Naive B cell (primary cell): Measurements from ENCODE around the gene RTN4R. TPM values are rescaled to one million over a fixed set of nuclear protein-coding genes. Genes with fewer than 3 reads are reported as not detected.
A peak's percentile ranks its signal among the peaks of the same experiment; 100 is the strongest.
"Not testable (repeated sequence)": the region's sequence is repeated elsewhere in the genome, so short reads cannot be mapped to it uniquely, and the experiment has no call there.

Experiments used
- ATAC-seq, 2 donors: fragments of 150-1000 bp; cut with Tn5 transposase; 2 replicates each; pipeline ENCODE4 v1.10.0; 2021; ENCODE audit warnings: low read depth in 2 of 2, mild to moderate bottlenecking in 2 of 2, moderate library complexity in 2 of 2
- DNase-seq: peaks from one replicate; pipeline ENCODE4 v3.0.0; 2022
- H3K27ac Mint-ChIP-seq, 6 donors: one replicate each; pipeline ENCODE4 v1.8.0; 2020 to 2022; ENCODE audit warnings: mild to moderate bottlenecking in 6 of 6, mixed read lengths in 6 of 6, moderate library complexity in 5 of 6, inconsistent platforms in 2 of 6
- H3K27me3 Mint-ChIP-seq, 3 donors: one replicate each; pipeline ENCODE4 v1.8.0; 2021 to 2022; ENCODE audit warnings: mixed read lengths in 3 of 3, mild to moderate bottlenecking in 1 of 3
- H3K36me3 Mint-ChIP-seq, 2 donors: one replicate each; pipeline ENCODE4 v1.8.0; 2020 to 2022; ENCODE audit warnings: mixed read lengths in 2 of 2, inconsistent platforms in 1 of 2, mild to moderate bottlenecking in 1 of 2
- H3K4me1 Mint-ChIP-seq, 3 donors: one replicate each; pipeline ENCODE4 v1.8.0; 2020 to 2022; ENCODE audit warnings: mixed read lengths in 3 of 3, inconsistent platforms in 1 of 3, mild to moderate bottlenecking in 1 of 3, moderate library complexity in 1 of 3
- H3K4me3 Mint-ChIP-seq, 8 donors: one replicate each; pipeline ENCODE4 v1.8.0; 2020 to 2022; ENCODE audit warnings: mild to moderate bottlenecking in 8 of 8, mixed read lengths in 8 of 8, moderate library complexity in 8 of 8, inconsistent platforms in 2 of 8
- H3K9me3 Mint-ChIP-seq, 7 donors: one replicate each; pipeline ENCODE4 v1.8.0; 2020 to 2022; ENCODE audit warnings: mixed read lengths in 7 of 7, mild to moderate bottlenecking in 5 of 7, inconsistent platforms in 2 of 7, moderate library complexity in 1 of 7
- polyA plus RNA-seq, 6 donors: library from polyadenylated mRNA; unstranded; fragments of 300-500 nt; fragmentation: Illumina TruSeq; gene quantifications; one replicate each; pipeline ENCODE4 v1.2.3, GENCODE V29; 2021; ENCODE audit warnings: low read depth in 6 of 6

Gene RTN4R
- polyA plus RNA-seq, 6 donors from 2014 or later: not detected

GRCh38 chr22:20298110-20298802 lies 30.1 kb upstream of the RTN4R start:
- no peak for ATAC-seq
- no peaks in the 10 kb centered on the region for H3K36me3 Mint-ChIP-seq
- peak overlapping the region; percentile 81 to 93 (median 86) for H3K4me3 Mint-ChIP-seq
- no peaks in the 10 kb centered on the region for H3K9me3 Mint-ChIP-seq
- peak overlapping the region in 1 of 6 donors; percentile 89 for H3K27ac Mint-ChIP-seq
- H3K27me3 Mint-ChIP-seq: peaks cover 0 to 11% (median 5%) of the 10 kb centered on the region in 3 donors
- DNase-seq: no peak
- H3K4me1 Mint-ChIP-seq: peaks cover 6 to 14% (median 11%) of the 10 kb centered on the region in 3 donors

DNA sequence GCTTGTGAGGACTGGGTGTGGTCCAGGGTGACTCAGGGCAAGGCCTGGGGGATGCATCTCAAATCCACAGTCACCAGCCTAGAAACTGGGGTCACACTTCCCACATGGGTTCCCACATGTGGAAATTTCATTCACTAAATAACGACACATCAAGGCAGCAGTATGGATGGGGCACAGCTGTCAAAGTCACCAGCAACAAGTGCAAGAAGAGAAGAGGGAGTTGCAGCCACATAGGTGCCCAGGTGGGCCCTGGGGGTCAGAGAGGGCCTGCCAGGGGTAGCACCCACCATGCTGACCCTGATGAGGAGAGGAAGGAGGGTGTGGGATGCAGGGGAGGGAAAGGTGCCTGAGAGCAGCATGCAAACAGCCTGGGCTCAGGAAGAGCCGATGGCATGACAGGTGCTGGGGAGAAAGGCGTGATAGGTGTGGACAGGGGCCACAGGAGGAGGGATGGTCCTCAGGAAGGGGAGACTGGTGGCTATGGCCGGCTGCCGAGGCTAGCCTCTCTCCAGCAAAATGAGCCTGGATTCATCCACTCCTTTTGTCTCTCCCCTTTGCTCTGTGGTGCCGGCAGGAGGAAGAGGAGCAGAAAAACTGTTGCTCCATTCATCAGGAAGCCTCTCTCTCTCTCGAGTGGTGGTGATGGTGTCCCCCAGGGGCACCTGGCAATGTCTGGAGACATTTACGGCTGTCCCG lies 29.4 kb upstream of the RTN4R start:
- Mint-ChIP-seq H3K27ac (peak overlapping the region in 1 of 6 donors; percentile 89), H3K9me3 (no peaks in the 10 kb centered on the region), H3K4me1 (peaks cover 6 to 14% (median 11%) of the 10 kb centered on the region in 3 donors), H3K36me3 (no peaks in the 10 kb centered on the region), H3K4me3 (peak overlapping the region; percentile 52 to 93 (median 84)), H3K27me3 (peaks cover 0 to 8% (median 3%) of the 10 kb centered on the region in 3 donors)
- no peak for DNase-seq
- ATAC-seq: no peak

- DNase-seq: no peak
- no peaks in the 10 kb centered on the region for H3K9me3 Mint-ChIP-seq
- H3K27me3 Mint-ChIP-seq: peaks cover 0 to 4% (median 0%) of the 10 kb centered on the region in 3 donors
- H3K4me3 Mint-ChIP-seq: peak overlapping the region in 3 of 8 donors; percentile 15 to 48 (median 17)
- peak overlapping the region in 1 of 6 donors; percentile 56 for H3K27ac Mint-ChIP-seq
- H3K36me3 Mint-ChIP-seq: no peaks in the 10 kb centered on the region
- peaks cover 6 to 14% (median 12%) of the 10 kb centered on the region in 3 donors for H3K4me1 Mint-ChIP-seq
- no peak for ATAC-seq
Observed at GRCh38 chr22:20296598-20296997, 28.5 kb upstream of the RTN4R start.

- Mint-ChIP-seq H3K36me3 (no peaks in the 10 kb centered on the region), H3K4me1 (peaks cover 6 to 10% (median 7%) of the 10 kb centered on the region in 3 donors), H3K9me3 (no peaks in the 10 kb centered on the region), H3K4me3 (peak overlapping the region in 1 of 8 donors; percentile 44), H3K27me3 (no peaks in the 10 kb centered on the region), H3K27ac (peak overlapping the region in 1 of 6 donors; percentile 72)
- no peak for ATAC-seq
- DNase-seq: no peak
Observed at GRCh38 chr22:20295262-20296064, 27.3 kb upstream of the RTN4R start.

- H3K4me1 Mint-ChIP-seq: peaks cover 0 to 4% (median 0%) of the 10 kb centered on the region in 3 donors
- ATAC-seq: no peak
- H3K4me3 Mint-ChIP-seq: peak overlapping the region in 1 of 8 donors; percentile 29
- no peak for DNase-seq
- no peaks in the 10 kb centered on the region for H3K27me3 Mint-ChIP-seq
- no peak overlapping the region for H3K27ac Mint-ChIP-seq
- H3K9me3 Mint-ChIP-seq: no peaks in the 10 kb centered on the region
- H3K36me3 Mint-ChIP-seq: no peaks in the 10 kb centered on the region
Observed at GRCh38 chr22:20292673-20293232, 24.6 kb upstream of the RTN4R start.

DNA sequence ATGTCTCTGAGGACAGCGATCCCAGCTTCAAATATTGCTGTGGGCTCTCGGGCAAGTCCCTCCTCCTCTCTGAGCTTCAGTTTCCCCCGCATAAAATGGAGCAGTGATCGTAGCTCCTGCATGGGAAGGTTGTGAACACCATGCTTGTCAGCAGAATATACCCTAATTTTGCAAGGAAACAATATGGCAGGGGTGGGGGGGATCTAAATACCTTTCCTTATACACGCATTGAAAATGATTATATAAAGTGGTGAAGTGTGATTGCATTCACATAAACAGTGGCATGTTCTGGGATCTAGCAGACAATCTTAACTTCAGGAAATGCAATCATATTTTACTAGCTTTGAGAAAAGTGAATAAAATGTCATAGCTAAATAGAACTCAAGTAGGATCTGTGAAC lies 24.0 kb upstream of the RTN4R start:
- H3K4me3 Mint-ChIP-seq: no peak overlapping the region
- no peaks in the 10 kb centered on the region for H3K27me3 Mint-ChIP-seq
- no peak for DNase-seq
- no peak for ATAC-seq
- H3K36me3 Mint-ChIP-seq: no peaks in the 10 kb centered on the region
- peaks cover 0 to 4% (median 1%) of the 10 kb centered on the region in 3 donors for H3K4me1 Mint-ChIP-seq
- no peaks in the 10 kb centered on the region for H3K9me3 Mint-ChIP-seq
- peak overlapping the region in 2 of 6 donors; percentile 24 to 53 for H3K27ac Mint-ChIP-seq

DNA sequence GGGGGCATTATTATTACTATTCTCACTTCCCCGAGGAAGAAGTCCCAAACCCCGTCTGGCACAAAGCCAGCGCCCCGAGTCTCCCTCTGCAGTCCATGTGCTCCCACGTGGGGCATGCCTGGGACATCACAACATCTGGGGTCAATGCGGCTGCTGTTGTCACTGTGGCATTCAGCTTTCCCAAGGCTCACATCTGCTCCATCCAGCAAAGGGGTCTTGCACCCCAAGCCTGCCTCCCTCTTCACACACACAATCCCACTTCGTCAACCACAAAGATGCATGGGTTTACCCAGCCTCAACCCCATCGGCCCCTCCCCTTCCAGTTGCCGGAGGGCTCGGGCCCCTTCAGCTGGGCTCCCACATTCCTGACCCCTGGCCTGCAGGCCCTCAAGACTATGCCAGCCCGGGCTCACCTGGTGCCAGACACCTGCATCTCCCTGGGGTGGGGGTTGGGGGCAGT lies 23.5 kb upstream of the RTN4R start:
- no peak overlapping the region for H3K4me3 Mint-ChIP-seq
- ATAC-seq: no peak
- no peak for DNase-seq
- H3K27ac Mint-ChIP-seq: peak overlapping the region in 1 of 6 donors; percentile 24
- peaks cover 5 to 9% (median 6%) of the 10 kb centered on the region in 3 donors for H3K4me1 Mint-ChIP-seq
- H3K36me3 Mint-ChIP-seq: no peaks in the 10 kb centered on the region
- no peaks in the 10 kb centered on the region for H3K9me3 Mint-ChIP-seq
- no peaks in the 10 kb centered on the region for H3K27me3 Mint-ChIP-seq

GRCh38 chr22:20291249-20291586 lies 23.1 kb upstream of the RTN4R start:
- no peaks in the 10 kb centered on the region for H3K36me3 Mint-ChIP-seq
- no peak for ATAC-seq
- DNase-seq: no peak
- peaks cover 9 to 10% (median 10%) of the 10 kb centered on the region in 3 donors for H3K4me1 Mint-ChIP-seq
- no peaks in the 10 kb centered on the region for H3K9me3 Mint-ChIP-seq
- H3K27ac Mint-ChIP-seq: no peak overlapping the region
- H3K27me3 Mint-ChIP-seq: no peaks in the 10 kb centered on the region
- no peak overlapping the region for H3K4me3 Mint-ChIP-seq

- H3K4me3 Mint-ChIP-seq: peak overlapping the region in 1 of 8 donors; percentile 20
- H3K27me3 Mint-ChIP-seq: no peaks in the 10 kb centered on the region
- H3K36me3 Mint-ChIP-seq: no peaks in the 10 kb centered on the region
- no peak for DNase-seq
- no peak for ATAC-seq
- peaks cover 10% of the 10 kb centered on the region in 3 donors for H3K4me1 Mint-ChIP-seq
- H3K27ac Mint-ChIP-seq: no peak overlapping the region
- H3K9me3 Mint-ChIP-seq: no peaks in the 10 kb centered on the region
Observed at GRCh38 chr22:20290578-20291248, 22.6 kb upstream of the RTN4R start.

DNA sequence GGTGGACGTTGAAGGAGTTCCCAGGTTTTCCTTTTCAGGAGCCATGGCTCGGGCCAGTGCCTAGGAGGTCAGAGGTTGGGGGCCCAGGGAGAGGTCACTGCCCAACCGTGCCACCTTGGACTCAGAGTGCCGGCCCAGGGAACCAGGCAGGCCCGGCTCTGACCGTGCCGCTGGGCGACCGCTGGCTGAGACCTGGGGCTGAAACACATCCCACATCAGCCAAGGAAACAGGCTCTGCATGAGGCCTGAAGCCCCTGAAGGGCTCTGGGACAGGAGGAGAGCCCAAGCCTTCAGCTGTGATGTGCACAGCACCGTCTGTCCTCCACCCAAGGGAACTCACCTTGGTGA lies 21.9 kb upstream of the RTN4R start:
- Mint-ChIP-seq H3K36me3 (no peaks in the 10 kb centered on the region), H3K27me3 (no peaks in the 10 kb centered on the region), H3K4me3 (no peak overlapping the region), H3K4me1 (peaks cover 10% of the 10 kb centered on the region in 3 donors), H3K27ac (no peak overlapping the region), H3K9me3 (no peaks in the 10 kb centered on the region)
- ATAC-seq: no peak
- no peak for DNase-seq

DNA sequence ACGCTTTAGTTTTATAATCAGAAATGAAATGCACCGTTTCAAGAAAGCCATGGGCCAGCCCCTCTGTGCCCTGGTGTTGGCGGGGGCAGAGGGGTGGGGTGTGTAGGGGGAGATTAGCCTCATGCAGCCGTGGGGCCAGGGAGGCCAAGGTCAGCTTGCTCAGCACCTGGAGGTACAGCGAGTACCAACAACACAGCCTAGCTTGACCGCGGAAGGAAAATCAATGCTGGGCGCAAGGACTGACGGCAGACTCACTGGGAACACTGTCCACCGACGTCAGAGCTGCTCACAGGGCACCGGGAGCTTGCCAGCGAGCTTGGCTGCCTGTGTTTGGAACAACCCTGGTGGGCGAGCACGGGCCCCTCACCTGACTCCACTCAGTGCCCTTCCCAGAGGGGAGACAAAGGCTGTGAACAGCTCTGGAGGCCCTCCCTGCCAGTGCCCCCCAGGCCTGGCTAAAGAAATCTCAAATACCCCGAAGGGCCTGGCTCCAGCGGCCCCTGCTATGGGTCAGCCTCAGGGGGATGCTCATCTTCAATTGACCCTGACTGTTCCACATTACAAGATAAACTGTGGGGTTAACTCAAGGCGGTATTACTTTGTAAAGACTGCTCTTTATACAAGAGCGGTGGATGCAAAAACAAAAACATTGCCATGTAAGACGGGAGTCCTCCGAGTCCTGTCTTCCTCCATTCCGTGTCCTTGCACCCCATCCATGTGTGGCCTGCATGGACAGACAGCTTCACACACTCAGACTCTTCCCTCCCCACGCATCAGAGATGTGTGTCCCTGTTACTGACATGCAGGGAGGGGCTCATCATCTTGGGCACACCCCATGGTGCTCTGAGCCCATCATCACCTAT lies 21.3 kb upstream of the RTN4R start:
- H3K9me3 Mint-ChIP-seq: not testable (repeated sequence)

GRCh38 chr22:20286784-20287423 lies 18.8 kb upstream of the RTN4R start:
- H3K9me3 Mint-ChIP-seq, DNase-seq, H3K27me3 Mint-ChIP-seq, H3K36me3 Mint-ChIP-seq: not testable (repeated sequence)
- ATAC-seq: peak; percentile 24 to 42
- Mint-ChIP-seq H3K4me1 (peaks cover 10% of the 10 kb centered on the region in 3 donors), H3K4me3 (peak overlapping the region in 3 of 8 donors; percentile 53 to 67 (median 66)), H3K27ac (peak overlapping the region in 2 of 6 donors; percentile 32 to 44)

More for the DNA sequence above, 21.3 kb upstream of the RTN4R start:
- H3K27me3 Mint-ChIP-seq, H3K4me3 Mint-ChIP-seq, H3K36me3 Mint-ChIP-seq, H3K27ac Mint-ChIP-seq, DNase-seq, ATAC-seq: not testable (repeated sequence)
- peaks cover 10% of the 10 kb centered on the region in 3 donors for H3K4me1 Mint-ChIP-seq
